ENCODE data around the gene PRSS2. TPM values are rescaled to one million over a fixed set of nuclear protein-coding genes. Genes with fewer than 3 reads are reported as not detected.

PRSS2 gene
- total and polyA plus RNA-seq, 4 donors, result 0.21 TPM; not detected in 3

- TF ChIP-seq EGR1 (IDR thresholded peaks at IDR 0.05; ENCODE audit: low read depth in 2 of 2) (no peak), ZBTB33 (IDR thresholded peaks at IDR 0.05) (no peak), GABPA (IDR thresholded peaks at IDR 0.05 in 1 of 2, conservative IDR thresholded peaks at IDR 0.05 in 1 of 2) (no peak), CTCF (IDR thresholded peaks at IDR 0.05; ENCODE audit: low read depth, low read length, missing input control) (no peak), ATF3 (IDR thresholded peaks at IDR 0.05) (no peak), FOXA1 (IDR thresholded peaks at IDR 0.05) (no peak), JUND (IDR thresholded peaks at IDR 0.05) (no peak), RAD21 (IDR thresholded peaks at IDR 0.05) (no peak), HNF4G (IDR thresholded peaks at IDR 0.05) (no peak), REST (IDR thresholded peaks at IDR 0.05) (no peak), RXRA (IDR thresholded peaks at IDR 0.05) (no peak), NR2F2 (IDR thresholded peaks at IDR 0.05) (no peak), TAF1 (conservative IDR thresholded peaks at IDR 0.05) (no peak), MAX (IDR thresholded peaks at IDR 0.05) (no peak)
- 81% methylated on average over 10 of the region's 10 CpGs for whole genome bisulfite sequencing
These were observed 17.8 kb downstream of the PRSS2 start for GRCh38 chr7:142788303-142789289.

More at GRCh38 chr7:142788303-142789289, 17.8 kb downstream of the PRSS2 start:
- peak overlapping the region in 1 of 2 donors; percentile 20 for H3K9ac ChIP-seq (ENCODE audit: low read depth in 1 of 2, low read length in 2 of 2)
- DNase-seq (ENCODE audit: low spot score), result no peak
- H3K4me3 ChIP-seq (ENCODE audit: low read depth in 1 of 3, low read length in 3 of 3), result no peak overlapping the region
- no peak overlapping the region for H3K27ac ChIP-seq (ENCODE audit: low read depth in 1 of 2, low read length in 2 of 2)
- no peaks in the 10 kb centered on the region for H3K9me3 ChIP-seq (ENCODE audit: control insufficient read depth in 4 of 4, low read length in 3 of 4)
- no peaks in the 10 kb centered on the region for H3K36me3 ChIP-seq (ENCODE audit: control insufficient read depth in 4 of 4, insufficient read depth in 3 of 4, low read depth in 1 of 4, low read length in 3 of 4)
- no peaks in the 10 kb centered on the region for H3K4me1 ChIP-seq (ENCODE audit: control insufficient read depth in 4 of 4, insufficient read depth in 4 of 4, low read length in 3 of 4)
- peaks cover 0 to 4% (median 0%) of the 10 kb centered on the region in 4 donors for H3K27me3 ChIP-seq (ENCODE audit: control insufficient read depth in 4 of 4, insufficient read depth in 4 of 4, low read length in 3 of 4)
